HUES48 (cell line): ENCODE measurements around the gene PCNX1.
"Not testable (repeated sequence)": the region's sequence is repeated elsewhere in the genome, so short reads cannot be mapped to it uniquely, and the experiment has no call there.

Experiments used
- H3K27ac ChIP-seq: one replicate; pipeline ENCODE4 v1.7.0; 2013; ENCODE audit warnings: low read depth, low read length, inconsistent platforms
- H3K27me3 ChIP-seq: 2 replicates; pipeline ENCODE4 v1.6.1; 2013; ENCODE audit warnings: mild to moderate bottlenecking, low read length; ENCODE audit not compliant: control insufficient read depth, insufficient read depth
- H3K36me3 ChIP-seq: 2 replicates; pipeline ENCODE4 v1.6.1; 2013; ENCODE audit warnings: low read length; ENCODE audit not compliant: control insufficient read depth, insufficient read depth
- H3K4me1 ChIP-seq: 2 replicates; pipeline ENCODE4 v1.6.1; 2013; ENCODE audit warnings: mild to moderate bottlenecking, low read length; ENCODE audit not compliant: control insufficient read depth, insufficient read depth
- H3K4me3 ChIP-seq: 2 replicates; pipeline ENCODE4 v1.5.1; 2013; ENCODE audit warnings: mild to moderate bottlenecking, low read depth, low read length
- H3K9ac ChIP-seq: 2 replicates; pipeline ENCODE4 v1.6.1; 2013; ENCODE audit warnings: mild to moderate bottlenecking, low read depth, low read length, moderate library complexity
- H3K9me3 ChIP-seq: 2 replicates; pipeline ENCODE4 v1.6.1; 2013; ENCODE audit warnings: low read length; ENCODE audit not compliant: control insufficient read depth, insufficient read depth

PCNX1 gene

DNA sequence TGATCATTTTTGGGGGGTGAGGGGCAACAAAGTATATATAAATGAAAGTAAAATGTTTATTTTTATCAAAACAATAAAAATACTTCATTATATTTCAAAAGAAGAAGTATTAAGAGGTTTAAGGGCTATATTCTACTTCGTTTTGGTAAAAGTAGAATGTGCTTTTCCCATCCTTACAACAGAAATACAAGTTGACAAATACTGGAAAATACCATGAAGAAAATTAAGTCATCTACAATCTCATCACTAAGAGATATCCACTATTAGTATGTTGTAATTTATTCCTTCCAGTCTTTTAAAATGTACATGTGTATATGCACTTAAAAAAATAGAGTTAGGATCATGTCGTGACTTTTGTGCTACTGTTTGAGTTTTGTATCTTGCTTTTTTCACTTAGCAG lies 92.8 kb downstream of the PCNX1 start:
- H3K9me3 ChIP-seq: no peaks in the 10 kb centered on the region
- H3K27me3 ChIP-seq: no peaks in the 10 kb centered on the region
- peaks cover 14% of the 10 kb centered on the region for H3K36me3 ChIP-seq
- H3K27ac ChIP-seq: no peak overlapping the region
- 0 out of 2 replicates have a peak, but pooled peaks cover 4% of the 10 kb centered on the region for H3K4me1 ChIP-seq
- no peak overlapping the region for H3K9ac ChIP-seq
- H3K4me3 ChIP-seq: no peak overlapping the region

DNA sequence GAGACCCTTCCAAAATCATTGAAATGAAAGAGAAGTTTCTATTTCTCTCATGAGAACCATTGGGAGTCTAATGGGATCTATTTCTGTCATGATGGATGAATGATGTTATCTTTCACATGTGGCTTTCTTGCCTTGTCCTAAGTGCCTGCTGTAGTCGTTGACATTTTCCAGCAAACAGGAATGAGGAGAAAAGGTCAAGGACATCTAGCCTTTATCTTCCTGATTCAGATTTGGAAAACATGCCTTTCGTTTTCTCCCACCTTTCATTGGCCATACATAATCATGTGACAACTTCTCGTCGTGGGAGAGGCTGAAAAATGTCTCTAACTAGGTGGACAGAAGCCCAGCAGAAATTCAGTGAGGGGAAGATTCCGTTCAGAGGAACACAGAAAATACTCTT lies 94.5 kb downstream of the PCNX1 start:
- H3K27ac ChIP-seq: no peak overlapping the region
- no peak overlapping the region for H3K4me3 ChIP-seq
- no peaks in the 10 kb centered on the region for H3K27me3 ChIP-seq
- 0 out of 2 replicates have a peak, but pooled peaks cover 4% of the 10 kb centered on the region for H3K4me1 ChIP-seq
- H3K9me3 ChIP-seq: no peaks in the 10 kb centered on the region
- H3K36me3 ChIP-seq: 0 out of 2 replicates have a peak, but pooled peaks cover 8% of the 10 kb centered on the region
- no peak overlapping the region for H3K9ac ChIP-seq

DNA sequence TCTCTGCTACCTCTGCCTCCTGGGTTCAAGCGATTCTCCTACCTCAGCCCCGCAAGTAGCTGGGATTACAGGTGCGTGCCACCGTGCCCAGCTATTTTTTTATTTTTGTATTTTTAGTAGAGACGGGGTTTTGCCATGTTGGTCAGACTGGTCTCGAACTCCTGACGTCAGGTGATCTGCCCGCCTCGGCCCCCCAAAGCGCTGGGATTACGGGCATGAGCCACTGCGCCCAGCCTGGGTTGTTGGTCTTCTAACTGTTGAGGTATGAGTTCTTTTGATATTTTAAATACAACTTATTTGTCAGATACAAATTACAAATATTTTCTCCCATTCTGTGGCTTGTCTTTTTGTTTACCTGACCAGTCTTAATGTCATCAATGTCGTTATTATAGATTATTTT lies 95.9 kb downstream of the PCNX1 start:
- Histone ChIP-seq H3K27me3 (no peaks in the 10 kb centered on the region), H3K9ac (no peak overlapping the region), H3K4me1 (0 out of 2 replicates have a peak, but pooled peaks cover 4% of the 10 kb centered on the region), H3K27ac (no peak overlapping the region), H3K9me3 (no peaks in the 10 kb centered on the region), H3K36me3 (0 out of 2 replicates have a peak, but pooled peaks cover 8% of the 10 kb centered on the region), H3K4me3 (no peak overlapping the region)

DNA sequence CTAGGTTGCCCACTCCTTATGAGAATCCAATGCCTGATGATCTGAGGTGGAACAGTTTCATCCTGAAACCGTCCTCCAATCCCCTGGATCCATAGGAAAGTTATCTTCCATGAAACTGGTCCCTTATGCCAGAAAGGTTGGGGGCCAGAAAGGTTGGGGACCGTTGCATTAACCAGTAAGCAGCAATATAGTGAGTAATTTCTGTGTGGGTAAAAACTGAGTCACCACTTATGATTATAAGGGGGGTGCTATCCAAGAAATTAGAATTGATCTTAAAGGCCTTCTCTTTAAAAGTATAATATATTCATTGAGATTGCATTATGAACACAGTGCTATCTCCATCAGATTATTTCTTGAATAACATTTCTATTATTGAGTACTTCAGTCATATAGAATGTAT lies 97.2 kb downstream of the PCNX1 start:
- Histone ChIP-seq H3K4me1 (0 out of 2 replicates have a peak, but pooled peaks cover 4% of the 10 kb centered on the region), H3K36me3 (0 out of 2 replicates have a peak, but pooled peaks cover 8% of the 10 kb centered on the region), H3K4me3 (no peak overlapping the region), H3K27me3 (no peaks in the 10 kb centered on the region), H3K9ac (no peak overlapping the region), H3K27ac (no peak overlapping the region), H3K9me3 (no peaks in the 10 kb centered on the region)

DNA sequence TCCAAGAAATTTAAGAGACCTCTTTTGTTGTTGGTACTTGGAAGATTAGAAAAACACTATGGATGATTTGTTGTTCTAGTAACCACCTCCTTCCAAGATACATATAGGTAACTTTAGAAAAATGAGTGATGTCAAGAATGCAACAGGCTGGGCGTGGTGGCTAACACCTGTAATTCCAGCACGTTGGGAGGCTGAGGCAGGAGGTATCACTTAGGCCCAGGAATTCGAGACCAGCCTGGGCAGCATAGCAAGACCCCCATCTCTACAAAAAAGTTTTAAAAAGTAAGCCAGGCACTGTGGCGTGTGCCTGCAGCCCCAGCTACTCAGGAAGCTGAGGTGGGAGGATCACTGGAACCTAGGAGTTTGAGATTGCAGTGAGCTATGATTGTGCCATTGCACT lies 97.8 kb downstream of the PCNX1 start:
- Histone ChIP-seq H3K4me3 (no peak overlapping the region), H3K4me1 (0 out of 2 replicates have a peak, but pooled peaks cover 4% of the 10 kb centered on the region), H3K27ac (no peak overlapping the region), H3K27me3 (no peaks in the 10 kb centered on the region), H3K36me3 (0 out of 2 replicates have a peak, but pooled peaks cover 8% of the 10 kb centered on the region), H3K9ac (no peak overlapping the region), H3K9me3 (no peaks in the 10 kb centered on the region)

DNA sequence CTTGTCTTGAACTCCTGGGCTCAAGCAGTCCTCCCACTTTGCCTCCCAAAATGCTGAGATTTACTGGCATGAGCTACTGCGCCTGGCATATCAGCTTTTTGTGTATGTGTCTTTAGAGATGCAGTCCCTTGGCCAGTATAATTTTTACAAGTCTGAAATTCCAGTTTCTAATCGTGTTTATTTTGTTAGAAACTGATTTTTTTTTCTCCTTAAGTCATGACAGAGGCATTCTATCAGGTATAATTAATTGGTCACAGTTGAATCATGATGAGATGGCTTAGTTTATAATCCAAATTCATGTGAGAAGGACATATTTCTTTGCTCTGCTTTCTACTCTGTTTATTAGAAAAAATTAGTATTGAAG lies 98.9 kb downstream of the PCNX1 start:
- H3K4me1 ChIP-seq: 0 out of 2 replicates have a peak, but pooled peaks cover 4% of the 10 kb centered on the region
- H3K9me3 ChIP-seq: no peaks in the 10 kb centered on the region
- 0 out of 2 replicates have a peak, but pooled peaks cover 8% of the 10 kb centered on the region for H3K36me3 ChIP-seq
- H3K9ac ChIP-seq: no peak overlapping the region
- H3K4me3 ChIP-seq: no peak overlapping the region
- H3K27me3 ChIP-seq: no peaks in the 10 kb centered on the region
- H3K27ac ChIP-seq: no peak overlapping the region

DNA sequence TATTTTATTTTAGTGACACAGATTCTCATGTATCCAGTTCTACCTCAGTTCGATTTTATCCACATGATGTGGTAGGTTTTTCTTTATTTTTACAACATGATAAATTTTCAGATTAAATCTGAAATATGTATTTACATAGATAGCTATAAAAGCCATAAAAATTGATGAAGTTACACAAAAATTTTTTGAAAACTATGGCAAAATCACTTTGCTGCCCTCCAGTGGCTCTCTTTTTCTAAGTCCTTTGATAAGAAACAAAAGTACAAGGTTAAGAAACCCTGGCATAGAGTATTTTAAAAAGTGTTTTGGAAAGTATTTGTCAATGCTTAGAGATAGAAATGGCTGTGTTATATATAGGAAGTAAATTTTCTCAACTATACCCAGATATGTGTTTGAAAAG lies 104.2 kb downstream of the PCNX1 start:
- no peaks in the 10 kb centered on the region for H3K27me3 ChIP-seq
- H3K9me3 ChIP-seq: no peaks in the 10 kb centered on the region
- no peak overlapping the region for H3K9ac ChIP-seq
- no peak overlapping the region for H3K4me3 ChIP-seq
- H3K27ac ChIP-seq: no peak overlapping the region
- no peaks in the 10 kb centered on the region for H3K4me1 ChIP-seq
- peaks cover 38% of the 10 kb centered on the region for H3K36me3 ChIP-seq

DNA sequence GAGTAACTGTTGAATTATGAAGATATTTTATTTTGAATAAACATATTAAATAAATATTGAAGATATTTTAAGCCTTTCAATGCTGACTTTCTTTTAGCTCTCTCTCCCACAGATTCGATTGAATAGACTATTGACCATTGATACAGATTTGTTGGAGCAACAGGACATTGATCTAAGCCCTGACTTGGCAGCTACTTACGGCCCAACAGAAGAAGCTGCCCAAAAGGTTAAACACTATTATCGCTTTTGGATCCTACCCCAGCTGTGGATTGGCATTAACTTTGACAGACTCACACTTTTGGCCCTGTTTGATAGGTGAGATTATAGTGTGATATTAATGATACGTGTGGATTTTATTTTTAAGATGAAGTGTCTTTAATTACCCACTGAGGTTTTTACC lies 105.6 kb downstream of the PCNX1 start:
- Histone ChIP-seq H3K9ac (no peak overlapping the region), H3K4me3 (no peak overlapping the region), H3K36me3 (peaks cover 44% of the 10 kb centered on the region), H3K27me3 (no peaks in the 10 kb centered on the region), H3K9me3 (no peaks in the 10 kb centered on the region), H3K27ac (no peak overlapping the region), H3K4me1 (no peaks in the 10 kb centered on the region)

DNA sequence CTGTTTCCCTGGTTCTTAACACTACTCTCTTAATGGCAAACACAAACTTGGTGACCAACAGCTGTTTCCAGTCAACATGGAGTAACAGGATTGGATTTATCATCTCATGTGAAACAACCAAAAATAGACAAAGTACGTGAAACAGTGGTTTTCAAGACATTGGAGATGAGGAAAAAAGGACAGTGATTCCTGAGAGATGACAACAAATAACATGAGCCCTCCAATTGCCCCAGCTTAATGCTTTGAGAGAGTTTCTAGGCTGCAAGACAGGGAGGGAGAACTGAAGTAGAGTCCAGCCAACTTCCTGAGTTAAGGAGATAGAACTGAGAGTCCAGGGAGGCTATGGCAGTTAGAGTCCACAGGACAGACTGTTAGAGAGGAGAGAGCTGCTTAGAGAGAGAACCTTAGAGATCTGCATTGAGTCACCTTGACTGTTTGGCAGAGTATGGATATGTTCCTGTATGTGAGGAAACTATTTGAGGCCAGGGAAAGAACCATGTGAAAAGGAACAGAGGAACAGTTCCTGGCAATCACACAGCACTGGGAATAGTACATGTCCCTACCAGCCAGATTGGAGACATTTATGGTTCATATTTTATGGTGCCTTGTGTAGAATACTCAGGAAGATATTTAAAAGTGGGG lies 106.4 kb downstream of the PCNX1 start:
- Histone ChIP-seq H3K4me1 (no peaks in the 10 kb centered on the region), H3K36me3 (peaks cover 46% of the 10 kb centered on the region), H3K27me3 (no peaks in the 10 kb centered on the region), H3K4me3 (no peak overlapping the region), H3K27ac (no peak overlapping the region), H3K9me3 (no peaks in the 10 kb centered on the region), H3K9ac (no peak overlapping the region)

DNA sequence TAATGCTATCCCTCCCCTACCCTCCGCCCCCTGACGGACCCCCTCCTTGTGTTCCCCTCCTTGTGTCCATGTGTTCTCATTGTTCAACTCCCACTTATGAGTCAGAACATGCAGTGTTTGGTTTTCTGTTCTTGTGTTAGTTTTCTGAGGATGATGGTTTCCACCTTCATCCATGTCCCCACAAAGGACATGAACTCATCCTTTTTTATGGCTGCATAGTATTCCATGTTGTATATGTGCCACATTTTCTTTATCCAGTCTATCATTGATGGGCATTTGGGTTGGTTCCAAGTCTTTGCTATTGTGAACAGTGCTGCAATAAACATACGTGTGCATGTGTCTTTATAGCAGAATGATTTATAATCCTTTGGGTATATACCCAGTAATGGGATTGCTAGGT lies 112.7 kb downstream of the PCNX1 start:
- peaks cover 62% of the 10 kb centered on the region for H3K36me3 ChIP-seq
- H3K27ac ChIP-seq, H3K9ac ChIP-seq: not testable (repeated sequence)

DNA sequence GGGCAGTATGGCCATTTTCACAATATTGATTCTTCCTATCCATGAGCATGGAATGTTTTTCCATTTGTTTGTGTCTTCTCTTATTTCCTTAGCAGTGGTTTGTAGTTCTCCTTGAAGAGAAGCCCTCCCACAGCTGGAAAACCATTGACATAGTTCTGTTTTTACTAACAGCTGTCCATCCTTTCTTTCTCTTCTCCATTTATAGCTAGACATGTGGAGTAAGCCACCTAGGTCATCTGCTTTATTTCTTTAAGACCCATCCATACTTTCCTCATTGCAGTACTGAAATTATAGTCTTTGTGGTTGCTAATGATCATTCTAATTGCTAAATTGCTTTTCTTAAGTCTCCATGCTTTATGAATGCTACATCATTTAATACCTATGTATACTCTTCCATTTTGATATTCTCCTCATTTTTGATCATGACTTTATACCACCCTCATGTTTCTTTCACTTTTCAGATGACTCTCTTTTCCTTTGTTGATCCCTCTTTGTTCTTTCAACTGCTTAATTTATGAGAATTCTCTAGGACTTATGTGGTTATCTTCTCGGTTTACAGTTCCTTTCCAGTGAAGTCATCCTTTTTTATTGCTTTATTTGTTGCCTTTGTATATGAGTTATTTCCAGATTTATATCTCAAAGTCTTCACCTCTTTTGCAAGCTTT lies 114.2 kb downstream of the PCNX1 start:
- peaks cover 58% of the 10 kb centered on the region for H3K36me3 ChIP-seq
- no peak overlapping the region for H3K27ac ChIP-seq
- H3K9me3 ChIP-seq: no peaks in the 10 kb centered on the region
- H3K4me3 ChIP-seq: no peak overlapping the region
- no peaks in the 10 kb centered on the region for H3K27me3 ChIP-seq
- H3K9ac ChIP-seq: no peak overlapping the region
- no peaks in the 10 kb centered on the region for H3K4me1 ChIP-seq

More for the DNA sequence above, 112.7 kb downstream of the PCNX1 start:
- H3K27me3 ChIP-seq, H3K9me3 ChIP-seq, H3K4me3 ChIP-seq, H3K4me1 ChIP-seq: not testable (repeated sequence)
